Measurements from ENCODE around the gene FRAT1.

Gene FRAT1

DNA sequence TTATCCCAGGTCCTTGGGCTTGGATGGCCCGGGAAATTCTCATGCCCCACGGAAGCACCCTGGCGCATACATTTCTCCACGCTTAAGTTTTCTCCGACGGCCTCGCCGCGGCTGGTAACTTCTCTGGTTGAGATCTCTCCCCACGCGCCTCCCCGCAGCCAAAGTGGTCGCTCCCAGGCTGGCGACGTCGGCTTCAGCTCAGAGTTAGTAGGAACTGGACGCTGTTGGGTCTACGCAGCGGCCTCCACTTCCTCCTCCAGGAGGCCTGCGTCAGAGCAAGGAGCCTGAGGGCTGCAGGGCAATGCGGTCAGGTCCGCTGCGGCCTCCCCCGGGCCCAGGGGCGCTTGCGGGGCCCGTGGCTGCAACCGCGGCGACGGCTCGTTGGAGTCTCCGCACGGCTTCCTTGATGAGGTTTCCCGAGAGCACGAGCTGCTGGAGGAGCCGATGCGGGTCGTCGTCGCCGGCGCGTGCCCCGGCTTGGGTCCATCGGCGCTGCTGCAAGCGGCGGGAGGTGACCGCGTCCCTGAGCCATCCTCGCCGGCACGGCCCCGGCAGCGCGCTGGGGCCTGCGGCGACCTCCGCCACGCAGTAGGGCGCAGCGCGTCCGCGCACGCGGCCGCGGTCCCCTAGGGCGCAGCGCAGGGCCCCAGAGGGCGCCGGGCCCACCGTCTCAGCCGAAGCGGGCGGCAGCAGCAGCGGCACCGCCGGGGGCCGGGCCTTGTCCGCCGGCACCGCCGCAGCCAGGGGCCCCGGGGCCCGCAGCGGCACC, 14.7 kb downstream of the FRAT1 start:
- no peak for TF ChIP-seq CTCF (conservative IDR thresholded peaks at IDR 0.05; ENCODE audit: low read depth)
- CTCF ChIA-PET = interaction anchor here (0.7 to 2.6 kb wide), 3 partner anchors 14 to 55 kb away, joined by 3 to 9 read pairs (median 4); no protein-coding TSS in a partner anchor
- H3K27ac ChIP-seq = peak overlapping the region; percentile 93
- peak; percentile 34 for DNase-seq (ENCODE audit: low spot score)
- POLR2A ChIA-PET (ENCODE audit: low non-redundant PET) = interaction anchor here (0.6 to 1.6 kb wide), 3 partner anchors 14 to 314 kb away, joined by 3 to 10 read pairs (median 6); no protein-coding TSS in a partner anchor

GRCh38 chr10:97334370-97335175, 15.5 kb downstream of the FRAT1 start, which contains the start of gene FRAT2:
FRAT2 (minus strand) TSS chr10:97334729; CDS start chr10:97334572, 157 bp downstream.
- ChIA-PET CTCF (no interaction called here), POLR2A (ENCODE audit: low non-redundant PET) (interaction anchor here (0.6 kb wide), 1 partner anchor 313 kb away, joined by 6 read pairs; no protein-coding TSS in a partner anchor)
- peak within 1 kb of the TSS; percentile 93 for H3K27ac ChIP-seq
- peak; percentile 97 for DNase-seq (ENCODE audit: low spot score)
- no peak for TF ChIP-seq CTCF (conservative IDR thresholded peaks at IDR 0.05; ENCODE audit: low read depth)

DNA sequence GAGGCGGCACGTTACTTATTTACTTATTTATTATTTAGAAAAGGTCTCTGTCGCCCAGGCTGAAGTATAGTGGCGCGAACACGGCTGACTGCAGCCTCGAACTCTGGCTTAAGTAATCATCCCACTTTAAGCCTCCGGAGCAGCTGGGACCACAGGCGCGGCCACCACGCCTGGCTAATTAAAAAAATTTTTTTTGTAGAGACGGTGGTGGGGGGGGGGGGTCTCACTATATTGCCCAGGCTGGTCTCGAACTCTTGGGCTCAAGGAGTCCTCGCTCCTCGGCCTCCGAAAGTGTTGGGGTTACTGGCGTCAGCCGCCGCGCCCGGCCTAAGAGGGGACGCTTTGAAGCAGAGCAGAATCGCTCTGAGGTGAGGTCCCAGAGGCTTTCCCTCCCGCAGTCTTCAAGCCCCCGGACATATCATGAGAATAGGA, 16.1 kb downstream of the FRAT1 start:
- H3K27ac ChIP-seq = peak overlapping the region; percentile 93
- CTCF ChIA-PET = no interaction called here
- DNase-seq (ENCODE audit: low spot score) = no peak
- no peak for TF ChIP-seq CTCF (conservative IDR thresholded peaks at IDR 0.05; ENCODE audit: low read depth)
- POLR2A ChIA-PET (ENCODE audit: low non-redundant PET) = no interaction called here

DNA sequence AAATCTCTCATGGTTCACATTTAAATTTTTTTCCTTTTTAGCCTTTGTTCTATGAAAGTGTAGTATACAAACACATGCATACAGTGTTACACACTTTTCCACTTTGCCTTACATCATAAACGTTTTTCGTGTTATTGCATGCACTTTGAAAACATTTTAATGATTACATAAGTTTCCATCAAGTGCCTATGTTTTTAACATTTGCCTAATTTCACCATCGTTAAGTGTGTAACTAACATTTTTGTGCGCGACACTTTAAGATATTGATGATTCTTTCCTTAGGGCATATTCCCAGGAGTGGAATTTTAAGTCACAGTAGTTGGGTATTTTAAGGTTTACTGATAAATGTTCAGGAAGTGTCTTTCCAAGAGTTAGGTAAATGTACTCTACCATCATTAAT, 16.9 kb downstream of the FRAT1 start:
- CTCF ChIA-PET = no interaction called here
- TF ChIP-seq CTCF (conservative IDR thresholded peaks at IDR 0.05; ENCODE audit: low read depth) = no peak
- DNase-seq (ENCODE audit: low spot score) = no peak
- no peak overlapping the region for H3K27ac ChIP-seq
- POLR2A ChIA-PET (ENCODE audit: low non-redundant PET) = no interaction called here

DNA sequence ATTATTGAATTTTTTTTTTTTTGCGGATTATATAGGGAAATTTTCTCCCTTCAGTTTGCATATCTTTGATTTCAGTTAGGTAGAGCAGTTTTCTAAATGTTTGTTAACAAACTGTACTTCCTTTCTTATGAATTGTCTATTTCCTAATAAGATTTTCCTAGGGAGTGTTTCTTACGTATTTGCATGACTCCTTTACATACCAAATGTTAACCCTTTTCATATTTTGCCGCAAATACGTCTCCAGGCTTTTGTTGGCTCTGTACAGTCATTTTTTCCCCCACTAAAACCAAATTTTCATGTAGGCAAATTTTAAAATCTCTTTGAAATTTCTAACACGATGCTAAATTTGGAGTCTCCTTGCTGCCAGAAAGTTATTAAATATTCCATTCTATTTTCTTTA, 17.4 kb downstream of the FRAT1 start:
- POLR2A ChIA-PET (ENCODE audit: low non-redundant PET) = no interaction called here
- DNase-seq (ENCODE audit: low spot score) = no peak
- no peak overlapping the region for H3K27ac ChIP-seq
- CTCF ChIA-PET = interaction anchor here (0.7 to 1.0 kb wide), 2 partner anchors 17 to 78 kb away, joined by 3 read pairs; no protein-coding TSS in a partner anchor
- no peak for TF ChIP-seq CTCF (conservative IDR thresholded peaks at IDR 0.05; ENCODE audit: low read depth)

All from RWPE1 (cell line).